ENCODE measurements around the gene TMEM163. TPM values are rescaled to one million over a fixed set of nuclear protein-coding genes. Genes with fewer than 3 reads are reported as not detected.

TMEM163 gene
- total RNA-seq, 1 experiment from 2014 or later: 0.78 TPM

DNA sequence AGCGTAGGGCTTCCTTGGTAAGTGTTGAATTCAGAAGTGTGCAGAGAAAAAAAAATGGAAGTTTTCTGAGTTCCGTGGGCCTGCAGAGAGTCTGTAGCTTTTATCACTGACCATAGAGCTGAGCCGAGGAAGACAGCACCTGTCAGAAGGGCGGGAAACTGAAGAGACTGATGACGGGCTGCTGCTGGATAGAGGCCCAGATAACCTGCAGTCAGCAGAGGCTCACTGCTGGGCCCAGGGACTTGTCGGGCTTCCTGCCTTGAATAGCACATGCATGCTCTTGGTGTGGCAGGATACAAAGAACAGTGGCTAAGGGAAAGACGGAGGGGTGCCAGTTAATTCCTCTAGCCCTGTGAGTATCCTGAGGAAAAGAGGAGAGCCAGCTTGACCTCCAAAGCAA, 298.5 kb downstream of the TMEM163 start:
- in situ Hi-C loops (cut with HindIII; ENCODE audit: low pct_unique_long_range_greater_than_20kb, low sequenced_read_pairs): no loop called here
- DNase-seq (ENCODE audit: low read depth): no peak

DNA sequence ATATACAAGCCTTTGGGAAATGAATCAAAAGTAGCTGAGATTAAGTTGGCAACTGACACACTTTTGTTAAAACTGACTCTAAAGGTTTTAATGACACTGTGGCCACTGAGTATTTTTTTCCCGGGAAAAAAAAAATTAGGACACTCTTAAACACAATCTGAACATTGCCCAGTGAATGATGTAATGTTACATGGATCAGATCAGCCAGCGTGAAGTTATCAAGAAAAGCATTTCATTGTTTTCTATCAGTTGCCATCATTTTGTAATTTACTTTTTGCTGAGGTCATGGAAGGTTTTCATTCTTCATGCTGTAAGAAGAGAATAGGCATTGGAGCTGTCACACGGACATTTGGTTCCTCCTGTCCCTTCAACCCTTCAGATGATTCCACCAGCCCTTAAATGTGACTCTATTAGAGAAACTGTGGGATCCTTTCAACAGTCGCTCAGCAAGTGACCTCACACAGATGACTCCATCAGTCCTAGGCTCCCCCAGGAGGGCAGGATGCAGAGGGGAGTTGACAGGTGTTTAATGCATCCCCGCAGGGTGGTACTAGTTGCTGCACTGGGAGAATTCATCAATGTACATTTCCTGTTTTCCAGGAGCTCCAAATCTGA, 300.7 kb downstream of the TMEM163 start:
- in situ Hi-C loops (cut with HindIII; ENCODE audit: low pct_unique_long_range_greater_than_20kb, low sequenced_read_pairs): no loop called here

DNA sequence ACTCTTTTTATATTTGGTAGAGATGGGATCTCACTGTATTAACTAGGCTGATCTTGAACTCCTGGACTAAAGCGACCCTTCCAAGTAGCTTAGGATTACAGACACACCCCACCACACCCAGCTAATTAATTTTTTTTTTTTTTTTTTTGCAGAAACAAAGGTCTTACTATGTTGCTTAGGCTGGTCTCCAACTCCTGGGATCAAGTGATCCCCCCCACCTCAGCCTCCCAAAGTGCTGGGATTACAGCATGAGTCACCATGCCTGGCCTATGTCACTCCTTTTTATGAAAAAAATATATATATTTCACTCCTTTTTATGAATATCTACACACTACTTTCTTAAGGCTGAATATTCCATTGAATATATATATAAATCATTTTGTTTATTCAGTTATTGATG, 302.2 kb downstream of the TMEM163 start:
- DNase-seq (ENCODE audit: low read depth): no peak
- in situ Hi-C loops (cut with HindIII; ENCODE audit: low pct_unique_long_range_greater_than_20kb, low sequenced_read_pairs): no loop called here

More for the DNA sequence above, 300.7 kb downstream of the TMEM163 start:
- no peak for DNase-seq (ENCODE audit: low read depth)

DNA sequence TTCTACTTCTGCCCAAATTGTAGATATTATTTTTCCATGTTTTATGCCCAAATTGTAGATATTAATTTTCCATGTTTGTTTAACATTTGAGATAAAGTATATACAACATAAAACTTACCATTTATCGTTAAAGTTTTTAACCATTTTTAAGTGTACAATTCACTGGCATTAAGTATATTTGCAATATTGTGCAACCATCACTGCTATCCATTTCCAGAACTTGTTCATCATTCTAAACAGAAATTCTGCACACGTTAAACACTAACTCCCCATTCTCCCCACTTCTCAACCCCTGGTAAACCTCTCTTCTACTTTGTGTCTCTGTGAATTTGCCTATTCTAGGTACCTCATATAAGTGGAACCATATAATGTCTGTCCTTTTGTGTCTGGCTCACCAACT, 302.8 kb downstream of the TMEM163 start:
- no peak for DNase-seq (ENCODE audit: low read depth)
- in situ Hi-C loops (cut with HindIII; ENCODE audit: low pct_unique_long_range_greater_than_20kb, low sequenced_read_pairs): no loop called here

DNA sequence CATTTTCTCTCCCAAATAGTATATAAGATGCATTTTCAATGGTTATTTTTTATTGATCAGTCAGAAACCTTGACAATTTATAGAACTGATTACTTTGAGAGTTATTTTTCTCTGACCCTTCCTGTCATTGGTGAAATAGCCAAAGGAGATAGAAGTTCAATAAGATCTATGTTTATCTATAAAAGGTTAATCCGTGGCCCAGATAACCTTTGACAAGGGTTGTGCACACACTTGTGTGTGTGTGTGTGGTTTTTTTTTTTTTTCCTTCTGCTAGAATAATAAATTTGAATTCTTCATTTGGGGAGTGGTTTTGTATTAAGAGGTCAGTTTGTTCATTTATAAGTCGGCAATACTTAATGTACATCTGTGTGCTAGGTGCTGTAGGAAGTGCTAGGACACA, 304.9 kb downstream of the TMEM163 start:
- no peak for DNase-seq (ENCODE audit: low read depth)
- in situ Hi-C loops (cut with HindIII; ENCODE audit: low pct_unique_long_range_greater_than_20kb, low sequenced_read_pairs): no loop called here

DNA sequence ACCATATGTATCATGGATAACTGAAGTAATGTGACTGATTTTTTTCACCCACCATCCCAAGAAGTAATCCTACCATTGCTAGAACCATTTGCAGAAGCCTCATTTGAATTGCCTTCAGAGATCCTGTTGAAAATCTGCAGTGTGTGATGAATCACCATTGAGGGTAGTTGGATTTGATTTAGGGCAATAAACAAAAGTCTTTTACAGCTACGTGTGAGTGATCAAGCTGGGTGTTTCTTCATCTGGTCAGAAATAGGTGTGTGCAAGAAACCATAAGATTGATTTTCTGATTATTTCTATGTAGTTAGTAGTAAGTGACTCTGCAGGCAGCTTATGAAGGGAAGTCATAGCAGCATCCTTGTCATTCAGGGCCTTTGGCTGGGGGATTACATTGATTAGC, 305.4 kb downstream of the TMEM163 start:
- in situ Hi-C loops (cut with HindIII; ENCODE audit: low pct_unique_long_range_greater_than_20kb, low sequenced_read_pairs): no loop called here
- DNase-seq (ENCODE audit: low read depth): no peak

DNA sequence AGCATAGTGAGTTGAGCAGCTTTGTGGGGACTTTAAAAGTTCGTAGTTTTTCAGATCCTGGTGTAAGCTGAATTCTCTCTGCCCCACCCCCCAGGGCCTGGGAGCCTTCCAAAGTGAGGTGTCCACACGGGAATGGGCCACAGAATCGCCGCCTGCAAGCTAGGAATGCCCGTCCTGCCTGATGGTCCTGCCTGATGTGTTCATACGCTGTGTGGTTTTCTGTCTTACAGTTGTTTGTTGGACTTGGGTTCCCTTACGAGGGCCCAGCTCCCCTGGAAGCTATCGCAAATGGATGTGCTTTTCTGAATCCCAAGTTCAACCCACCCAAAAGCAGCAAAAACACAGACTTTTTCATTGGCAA, 306.2 kb downstream of the TMEM163 start:
- DNase-seq (ENCODE audit: low read depth): no peak
- in situ Hi-C loops (cut with HindIII; ENCODE audit: low pct_unique_long_range_greater_than_20kb, low sequenced_read_pairs): no loop called here

DNA sequence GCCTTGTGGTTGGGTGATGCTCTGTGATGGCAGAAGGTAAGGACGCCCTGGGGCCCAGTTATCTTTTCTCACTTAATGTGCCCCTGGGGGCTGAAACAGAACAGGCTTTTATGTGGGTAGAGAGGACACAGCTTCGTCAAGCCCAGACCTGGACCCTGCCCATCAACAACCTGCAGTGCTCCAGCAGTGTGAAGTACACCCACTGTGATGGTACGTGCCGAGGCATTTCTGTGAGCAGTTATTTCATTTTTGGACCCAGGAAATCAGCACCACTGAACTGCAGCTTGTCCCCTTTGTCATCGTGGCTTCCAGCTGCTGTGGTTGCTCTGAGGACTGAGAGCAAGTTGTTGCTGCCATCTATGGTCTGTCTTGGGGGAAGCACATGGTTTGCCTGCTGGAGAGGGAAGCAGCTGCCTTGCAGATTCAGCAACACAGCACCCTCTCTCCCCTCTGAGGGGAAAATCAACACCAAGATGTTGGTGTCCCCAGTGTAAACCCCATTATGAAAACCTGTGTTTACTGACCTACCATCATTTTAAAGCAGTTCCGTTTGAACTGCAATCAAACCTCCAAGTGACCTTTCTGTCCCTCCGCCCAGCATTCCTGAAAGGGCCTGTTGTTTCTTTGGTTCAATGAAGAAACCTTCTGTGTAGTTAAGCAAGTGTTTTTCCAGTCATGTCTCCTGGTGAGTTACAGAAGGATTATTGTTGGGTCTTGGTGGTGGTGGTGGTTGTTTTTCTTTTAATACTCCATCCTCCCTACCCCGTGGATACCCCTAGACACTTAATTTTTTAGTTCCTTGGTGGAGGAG, 306.8 kb downstream of the TMEM163 start:
- peak; percentile 73 for DNase-seq (ENCODE audit: low read depth)
- in situ Hi-C loops (cut with HindIII; ENCODE audit: low pct_unique_long_range_greater_than_20kb, low sequenced_read_pairs): no loop called here

DNA sequence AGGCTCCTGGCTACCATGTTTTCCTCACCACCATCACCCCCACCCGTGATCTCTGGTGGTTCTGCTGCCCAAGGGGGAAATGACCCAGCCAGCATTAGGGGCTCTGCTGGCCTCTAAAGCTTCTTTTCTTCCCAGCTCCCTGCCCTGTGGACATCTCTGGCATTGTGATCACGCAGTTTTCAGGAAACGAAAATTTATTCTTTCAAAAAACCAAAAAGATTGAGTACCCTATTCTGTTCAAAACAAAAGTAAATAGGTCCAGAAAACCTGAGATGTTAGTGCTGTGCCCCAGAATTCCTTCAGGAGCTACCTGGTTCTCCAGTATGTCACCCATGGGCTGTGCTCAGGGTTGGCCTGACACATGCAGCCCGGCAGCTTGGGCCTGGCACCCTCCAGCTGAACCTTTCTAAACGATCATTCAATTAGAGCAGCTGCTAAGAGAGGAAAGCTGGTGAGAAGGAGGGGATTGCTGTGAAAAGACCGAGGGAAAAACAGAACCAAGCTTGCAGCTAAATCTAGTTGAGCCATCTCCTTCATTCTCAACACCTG, 307.4 kb downstream of the TMEM163 start:
- no peak for DNase-seq (ENCODE audit: low read depth)
- in situ Hi-C loops (cut with HindIII; ENCODE audit: low pct_unique_long_range_greater_than_20kb, low sequenced_read_pairs): no loop called here

DNA sequence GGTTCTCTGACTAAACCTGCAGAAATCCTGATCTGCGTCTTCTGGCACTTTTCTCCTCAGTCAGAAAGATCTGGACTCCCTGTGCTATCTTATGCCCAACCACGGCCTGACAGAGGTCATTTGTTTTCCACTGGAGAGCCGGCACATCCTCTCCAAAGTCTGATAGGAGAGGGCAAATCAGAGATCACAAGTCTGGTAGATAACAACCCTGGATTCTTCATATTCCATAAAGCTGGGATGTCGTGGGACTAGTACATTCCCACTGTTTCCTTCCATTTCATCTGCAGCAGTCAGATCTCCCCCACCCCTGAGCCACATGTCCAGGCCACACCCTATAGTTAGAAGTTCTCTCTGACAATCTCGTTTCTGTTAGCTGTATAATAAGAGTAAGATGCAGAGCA, 308.0 kb downstream of the TMEM163 start:
- in situ Hi-C loops (cut with HindIII; ENCODE audit: low pct_unique_long_range_greater_than_20kb, low sequenced_read_pairs): no loop called here
- DNase-seq (ENCODE audit: low read depth): no peak

DNA sequence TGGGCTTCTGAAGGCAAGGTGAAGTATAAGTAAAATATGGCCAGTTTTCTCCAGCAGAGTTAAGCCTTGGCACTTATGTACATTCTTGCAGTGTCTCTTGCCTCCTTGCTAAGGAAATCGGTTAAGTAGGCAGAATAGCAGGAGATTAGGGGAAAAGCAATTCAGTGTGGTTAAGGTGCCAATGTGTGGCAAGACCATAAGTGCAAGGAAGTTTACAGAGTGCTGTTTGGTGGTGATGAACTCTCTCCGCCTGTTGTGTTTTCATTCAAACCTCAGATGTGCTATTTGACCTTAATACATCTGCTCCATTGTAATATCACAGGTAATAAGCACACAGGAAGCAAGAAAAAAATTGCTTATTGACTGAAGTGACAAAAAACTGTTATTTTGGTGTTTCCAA, 308.8 kb downstream of the TMEM163 start:
- in situ Hi-C loops (cut with HindIII; ENCODE audit: low pct_unique_long_range_greater_than_20kb, low sequenced_read_pairs): no loop called here
- no peak for DNase-seq (ENCODE audit: low read depth)

DNA sequence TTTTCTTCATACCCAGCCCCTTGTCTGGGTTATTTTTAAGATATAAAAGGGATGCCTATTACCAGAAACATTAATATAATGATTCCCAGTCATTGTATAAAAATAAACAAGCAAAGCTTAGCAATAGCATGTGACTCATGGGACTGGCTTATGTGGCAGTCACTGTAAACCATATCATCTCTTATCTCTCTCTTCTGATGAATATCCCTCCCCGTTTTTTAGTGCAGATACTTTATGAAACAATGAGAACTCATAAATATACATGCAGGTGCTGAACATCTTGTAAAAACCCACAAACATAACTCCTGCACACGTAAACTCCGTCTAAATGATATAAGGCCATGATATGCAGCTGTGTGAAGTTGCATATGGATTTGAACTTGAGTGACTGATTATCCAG, 310.0 kb downstream of the TMEM163 start:
- in situ Hi-C loops (cut with HindIII; ENCODE audit: low pct_unique_long_range_greater_than_20kb, low sequenced_read_pairs): no loop called here
- DNase-seq (ENCODE audit: low read depth): no peak

DNA sequence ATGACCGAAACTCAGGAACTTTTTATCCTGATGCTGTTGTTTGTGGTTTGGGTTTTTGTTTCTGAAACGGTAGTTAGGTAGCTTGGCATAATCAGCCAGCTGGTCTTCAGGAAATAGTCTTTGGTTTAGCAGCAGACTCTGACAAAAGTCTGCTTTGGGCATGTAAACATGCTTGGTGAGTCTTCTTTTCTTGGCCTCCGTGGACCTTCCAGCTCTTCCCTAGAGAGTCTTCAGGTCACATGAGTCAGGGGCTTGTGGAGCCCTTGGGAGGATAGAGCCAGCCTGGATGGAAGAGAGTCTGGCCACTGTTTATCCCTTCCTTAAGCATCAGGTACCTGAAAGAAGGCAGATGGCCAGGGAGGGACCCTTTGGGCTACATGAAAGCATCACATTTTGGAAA, 310.4 kb downstream of the TMEM163 start:
- DNase-seq (ENCODE audit: low read depth): no peak
- in situ Hi-C loops (cut with HindIII; ENCODE audit: low pct_unique_long_range_greater_than_20kb, low sequenced_read_pairs): no loop called here

DNA sequence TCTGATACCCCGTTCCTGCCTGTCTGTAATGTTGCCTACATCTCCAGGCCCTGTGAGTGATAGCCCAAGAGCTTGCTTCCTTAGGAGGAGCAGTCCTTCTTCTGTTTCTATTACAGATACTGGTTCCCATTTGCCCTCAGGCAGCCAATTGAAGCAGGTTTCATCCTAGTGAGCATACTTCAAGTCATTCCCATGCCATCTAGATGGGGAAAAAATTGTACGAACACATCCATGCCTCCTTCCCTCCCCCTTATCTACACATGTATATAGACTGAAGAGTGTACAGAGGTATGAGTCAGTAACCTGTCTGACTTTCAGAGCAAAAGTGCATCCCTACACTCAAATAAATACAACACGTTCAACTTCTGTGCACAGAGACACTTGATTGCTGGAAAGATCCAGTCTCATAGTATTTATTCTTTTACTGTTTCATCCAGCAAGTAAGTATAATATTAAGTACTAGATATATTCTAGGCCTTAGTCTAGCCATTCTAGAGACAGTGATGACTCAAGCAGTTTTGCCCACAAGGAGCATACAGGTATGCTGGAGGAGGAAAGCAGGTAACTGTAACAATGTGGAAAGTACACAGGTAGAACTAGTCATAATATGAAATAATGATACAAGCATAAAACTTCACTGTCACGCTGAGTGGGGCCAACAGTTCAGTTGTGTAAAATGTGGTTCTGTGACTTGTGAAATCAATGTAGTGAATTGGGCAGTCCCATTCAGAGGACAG, 311.5 kb downstream of the TMEM163 start:
- in situ Hi-C loops (cut with HindIII; ENCODE audit: low pct_unique_long_range_greater_than_20kb, low sequenced_read_pairs): no loop called here
- no peak for DNase-seq (ENCODE audit: low read depth)

DNA sequence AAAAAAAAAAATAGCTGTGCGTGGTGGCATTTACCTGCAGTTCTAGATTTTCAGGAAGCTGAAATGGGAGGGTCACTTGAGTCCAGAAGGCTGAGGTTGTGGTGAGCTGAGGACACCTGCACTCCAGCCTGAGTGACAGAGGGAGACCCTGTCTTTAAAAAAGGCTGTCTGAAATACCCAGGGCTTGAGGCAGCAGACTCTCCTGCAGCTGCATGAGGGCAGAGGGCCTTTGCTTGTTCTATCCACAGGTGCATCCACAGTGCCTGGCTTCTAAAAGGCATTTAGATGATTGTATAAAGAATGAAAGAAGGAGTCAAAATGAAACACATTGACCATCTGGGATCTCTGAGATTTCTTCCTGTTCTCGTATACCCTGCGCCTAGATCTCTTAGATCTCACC, 312.1 kb downstream of the TMEM163 start:
- in situ Hi-C loops (cut with HindIII; ENCODE audit: low pct_unique_long_range_greater_than_20kb, low sequenced_read_pairs): no loop called here
- no peak for DNase-seq (ENCODE audit: low read depth)

DNA sequence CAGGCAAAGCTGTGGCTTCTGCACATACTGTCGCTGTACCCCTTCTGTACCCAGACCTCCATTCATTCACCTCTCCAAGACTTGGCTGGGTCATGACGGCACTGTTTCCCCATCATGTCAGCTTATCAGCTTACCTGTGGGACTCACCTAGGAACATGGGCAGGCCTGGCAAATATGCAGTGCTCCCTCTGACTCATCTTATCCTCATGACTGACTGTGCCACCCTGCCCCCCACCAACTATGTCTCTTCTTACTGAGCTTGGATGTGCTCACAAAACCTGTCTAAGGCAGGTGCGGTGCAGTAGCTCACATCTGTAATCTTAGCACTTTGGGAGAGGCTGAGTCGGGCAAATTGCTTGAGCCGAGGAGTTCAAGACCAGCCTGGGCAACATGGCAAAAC, 312.5 kb downstream of the TMEM163 start:
- in situ Hi-C loops (cut with HindIII; ENCODE audit: low pct_unique_long_range_greater_than_20kb, low sequenced_read_pairs): no loop called here
- no peak for DNase-seq (ENCODE audit: low read depth)

All from Caki2 (cell line).